Measurements from ENCODE around the gene MAL.

DNA sequence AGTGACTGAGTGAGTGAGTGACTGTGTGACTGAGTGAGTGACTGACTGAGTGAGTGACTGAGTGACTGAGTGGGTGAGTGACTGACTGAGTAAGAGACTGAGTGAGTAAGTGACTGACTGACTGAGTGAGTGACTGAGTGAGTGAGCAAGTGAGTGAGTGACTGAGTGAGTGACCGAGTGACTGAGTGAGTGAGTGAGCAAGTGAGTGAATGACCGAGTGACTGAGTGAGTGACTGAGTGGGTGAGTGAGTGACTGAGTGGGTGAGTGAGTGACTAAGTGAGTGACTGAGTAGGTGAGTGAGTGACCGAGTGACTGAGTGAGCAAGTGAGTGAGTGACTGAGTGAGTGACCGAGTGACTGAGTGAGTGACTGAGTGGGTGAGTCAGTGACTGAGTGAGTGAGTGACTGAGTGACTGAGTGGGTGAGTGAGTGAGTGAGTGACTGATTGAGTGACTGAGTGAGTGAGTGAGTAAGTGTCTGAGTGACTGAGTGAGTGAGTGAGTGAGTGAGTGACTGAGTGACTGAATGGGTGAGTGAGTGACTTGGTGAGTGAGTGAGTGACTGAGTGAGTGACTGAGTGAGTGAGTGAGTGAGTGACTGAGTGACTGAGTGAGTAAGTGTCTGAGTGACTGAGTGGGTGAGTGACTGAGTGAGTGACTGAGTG, 13.3 kb downstream of the MAL start:
- TF ChIP-seq BHLHE40 (IDR thresholded peaks at IDR 0.05; ENCODE audit: low read length), result no peak
- TF ChIP-seq, protein P1, sequence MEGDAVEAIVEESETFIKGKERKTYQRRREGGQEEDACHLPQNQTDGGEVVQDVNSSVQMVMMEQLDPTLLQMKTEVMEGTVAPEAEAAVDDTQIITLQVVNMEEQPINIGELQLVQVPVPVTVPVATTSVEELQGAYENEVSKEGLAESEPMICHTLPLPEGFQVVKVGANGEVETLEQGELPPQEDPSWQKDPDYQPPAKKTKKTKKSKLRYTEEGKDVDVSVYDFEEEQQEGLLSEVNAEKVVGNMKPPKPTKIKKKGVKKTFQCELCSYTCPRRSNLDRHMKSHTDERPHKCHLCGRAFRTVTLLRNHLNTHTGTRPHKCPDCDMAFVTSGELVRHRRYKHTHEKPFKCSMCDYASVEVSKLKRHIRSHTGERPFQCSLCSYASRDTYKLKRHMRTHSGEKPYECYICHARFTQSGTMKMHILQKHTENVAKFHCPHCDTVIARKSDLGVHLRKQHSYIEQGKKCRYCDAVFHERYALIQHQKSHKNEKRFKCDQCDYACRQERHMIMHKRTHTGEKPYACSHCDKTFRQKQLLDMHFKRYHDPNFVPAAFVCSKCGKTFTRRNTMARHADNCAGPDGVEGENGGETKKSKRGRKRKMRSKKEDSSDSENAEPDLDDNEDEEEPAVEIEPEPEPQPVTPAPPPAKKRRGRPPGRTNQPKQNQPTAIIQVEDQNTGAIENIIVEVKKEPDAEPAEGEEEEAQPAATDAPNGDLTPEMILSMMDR (CRISPR knock-in tag; IDR thresholded peaks at IDR 0.05), result no peak

Data from HepG2 (cell line).